Fibroblast of villous mesenchyme (primary cell): ENCODE data around the gene EXOC6. TPM values are rescaled to one million over a fixed set of nuclear protein-coding genes. Genes with fewer than 3 reads are reported as not detected.
A peak's percentile ranks its signal among the peaks of the same experiment; 100 is the strongest.
"Not testable (repeated sequence)": the region's sequence is repeated elsewhere in the genome, so short reads cannot be mapped to it uniquely, and the experiment has no call there.

Source experiments
- DNase-seq: peaks from one replicate; pipeline ENCODE4 v3.0.0-alpha.2; 2010; ENCODE audit warnings: low read depth
- H3K4me3 ChIP-seq: 2 replicates; pipeline ENCODE4 v1.5.1; 2011; ENCODE audit warnings: low read depth, mild to moderate bottlenecking, low read length
- small RNA-seq: library from RNA; depleted of rRNA; stranded (forward); fragments of <200 nt; gene quantifications from one replicate; pipeline ENCODE3, GENCODE V24; 2012
- total RNA-seq: library from RNA; depleted of rRNA; stranded (reverse); fragments of >200 nt; gene quantifications from 2 replicates; pipeline ENCODE4 v1.2.3, GENCODE V29; 2012
- TF ChIP-seq, protein P1 (sequence below): IDR thresholded peaks from 2 replicates; pipeline ENCODE4 v1.5.1; 2012; ENCODE audit warnings: low read depth, mild to moderate bottlenecking, low read length; ENCODE audit not compliant: insufficient read depth

The EXOC6 gene
- total RNA-seq, 1 donor = 7.8 TPM

- TF ChIP-seq, protein P1, sequence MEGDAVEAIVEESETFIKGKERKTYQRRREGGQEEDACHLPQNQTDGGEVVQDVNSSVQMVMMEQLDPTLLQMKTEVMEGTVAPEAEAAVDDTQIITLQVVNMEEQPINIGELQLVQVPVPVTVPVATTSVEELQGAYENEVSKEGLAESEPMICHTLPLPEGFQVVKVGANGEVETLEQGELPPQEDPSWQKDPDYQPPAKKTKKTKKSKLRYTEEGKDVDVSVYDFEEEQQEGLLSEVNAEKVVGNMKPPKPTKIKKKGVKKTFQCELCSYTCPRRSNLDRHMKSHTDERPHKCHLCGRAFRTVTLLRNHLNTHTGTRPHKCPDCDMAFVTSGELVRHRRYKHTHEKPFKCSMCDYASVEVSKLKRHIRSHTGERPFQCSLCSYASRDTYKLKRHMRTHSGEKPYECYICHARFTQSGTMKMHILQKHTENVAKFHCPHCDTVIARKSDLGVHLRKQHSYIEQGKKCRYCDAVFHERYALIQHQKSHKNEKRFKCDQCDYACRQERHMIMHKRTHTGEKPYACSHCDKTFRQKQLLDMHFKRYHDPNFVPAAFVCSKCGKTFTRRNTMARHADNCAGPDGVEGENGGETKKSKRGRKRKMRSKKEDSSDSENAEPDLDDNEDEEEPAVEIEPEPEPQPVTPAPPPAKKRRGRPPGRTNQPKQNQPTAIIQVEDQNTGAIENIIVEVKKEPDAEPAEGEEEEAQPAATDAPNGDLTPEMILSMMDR = no peak
- no peak for DNase-seq
- H3K4me3 ChIP-seq = no peak overlapping the region
Observed at GRCh38 chr10:93099670-93100069, 251.3 kb downstream of the EXOC6 start.

GRCh38 chr10:93101148-93101547, 252.8 kb downstream of the EXOC6 start:
- DNase-seq, H3K4me3 ChIP-seq: not testable (repeated sequence)

GRCh38 chr10:93103953-93104352, 255.6 kb downstream of the EXOC6 start:
- no peak for DNase-seq
- TF ChIP-seq, protein P1 = no peak
- no peak overlapping the region for H3K4me3 ChIP-seq

GRCh38 chr10:93106631-93107072, 258.3 kb downstream of the EXOC6 start:
- TF ChIP-seq, protein P1 = no peak
- peak; percentile 6 for DNase-seq
- H3K4me3 ChIP-seq = no peak overlapping the region

Small RNA genes within 50 kb of the gene (small RNA-seq; reads per million reads assigned to genes)
- not detected for gene AL392103.1

Other genes starting within 250 kb of the EXOC6 start
- gene HHEX, start 158.6 kb upstream of the EXOC6 start, total RNA-seq = 0.43 and 1.3 TPM in 2 replicates
- gene CYP26C1, start 212.3 kb downstream of the EXOC6 start, total RNA-seq = not detected in 2 replicates
- gene CYP26A1, start 225.4 kb downstream of the EXOC6 start, total RNA-seq = under 0.01 TPM in 1 of 2 replicates, not detected in the other